ENCODE data around the gene KIF1A.

GRCh38 chr2:240812301-240812680 is 7.7 kb downstream of the KIF1A start:
- TF ChIP-seq RAD21 (conservative IDR thresholded peaks at IDR 0.05): no peak
- TF ChIP-seq CTCF (IDR thresholded peaks at IDR 0.05; ENCODE audit: poor library complexity, severe bottlenecking): no peak
- TF ChIP-seq SMC3 (conservative IDR thresholded peaks at IDR 0.05; ENCODE audit: poor library complexity): no peak
- TF ChIP-seq MXI1 (conservative IDR thresholded peaks at IDR 0.05; ENCODE audit: poor library complexity, severe bottlenecking): no peak
- TF ChIP-seq EZH2 (IDR thresholded peaks at IDR 0.05; ENCODE audit: borderline replicate concordance, insufficient read depth, low read length, poor library complexity, severe bottlenecking): no peak
- no peak for TF ChIP-seq EP300 (conservative IDR thresholded peaks at IDR 0.05; ENCODE audit: poor library complexity, severe bottlenecking)
- no peak for TF ChIP-seq TAF1 (IDR thresholded peaks at IDR 0.05; ENCODE audit: low read depth)
- TF ChIP-seq POLR2AphosphoS5 (IDR thresholded peaks at IDR 0.05): no peak
